ENCODE measurements around the gene UGT3A1.
"Not testable (repeated sequence)": the region's sequence is repeated elsewhere in the genome, so short reads cannot be mapped to it uniquely, and the experiment has no call there.

The UGT3A1 gene

GRCh38 chr5:35979715-35980114 is 11.5 kb downstream of the UGT3A1 start:
- no peak for DNase-seq

- not testable (repeated sequence) for DNase-seq
Observed at GRCh38 chr5:35976859-35977258, 14.3 kb downstream of the UGT3A1 start.

GRCh38 chr5:35974570-35974969 is 16.6 kb downstream of the UGT3A1 start:
- DNase-seq: no peak

GRCh38 chr5:35971878-35972210 is 19.3 kb downstream of the UGT3A1 start:
- no peak for DNase-seq

GRCh38 chr5:35971186-35971877 is 19.9 kb downstream of the UGT3A1 start:
- no peak for DNase-seq

GRCh38 chr5:35963381-35963843 is 27.8 kb downstream of the UGT3A1 start:
- DNase-seq: no peak

GRCh38 chr5:35960328-35960727 is 30.9 kb downstream of the UGT3A1 start:
- no peak for DNase-seq

- DNase-seq: no peak
Observed at GRCh38 chr5:35956429-35956828, 34.8 kb downstream of the UGT3A1 start.

GRCh38 chr5:35954175-35954574 is 37.0 kb downstream of the UGT3A1 start:
- DNase-seq: no peak

GRCh38 chr5:35947085-35947484 is 44.1 kb downstream of the UGT3A1 start:
- DNase-seq: no peak

GRCh38 chr5:35939639-35940038 is 51.6 kb downstream of the UGT3A1 start:
- DNase-seq: no peak

- no peak for DNase-seq
Observed at GRCh38 chr5:35938568-35939227, 52.5 kb downstream of the UGT3A1 start, which contains the start of gene CAPSL. Gene CAPSL, minus strand, starts transcription at chr5:35938622. Its CDS starts 17,502 bp downstream, at chr5:35921120.

- DNase-seq: peak; percentile 25
Observed at GRCh38 chr5:35926389-35927051, 64.7 kb downstream of the UGT3A1 start.

GRCh38 chr5:35924950-35925722 is 66.1 kb downstream of the UGT3A1 start:
- no peak for DNase-seq

GRCh38 chr5:35924122-35924949 is 66.9 kb downstream of the UGT3A1 start:
- DNase-seq: no peak

- no peak for DNase-seq
Observed at GRCh38 chr5:35922468-35922867, 68.7 kb downstream of the UGT3A1 start.

- DNase-seq: no peak
Observed at GRCh38 chr5:35921930-35922329, 69.3 kb downstream of the UGT3A1 start.

GRCh38 chr5:35920890-35921289 is 70.3 kb downstream of the UGT3A1 start:
- no peak for DNase-seq

- DNase-seq: no peak
Observed at GRCh38 chr5:35919191-35919590, 72.0 kb downstream of the UGT3A1 start.

GRCh38 chr5:35908814-35909213 is 82.4 kb downstream of the UGT3A1 start:
- no peak for DNase-seq

GRCh38 chr5:35908228-35908627 is 83.0 kb downstream of the UGT3A1 start:
- no peak for DNase-seq

GRCh38 chr5:35904443-35905132 is 86.6 kb downstream of the UGT3A1 start:
- DNase-seq: no peak
